AG09319 (cell line): Measurements from ENCODE around the gene VTCN1.

Experiments used
- DNase-seq: peaks from one replicate; pipeline ENCODE4 v3.0.0-alpha.2; 2010; ENCODE audit warnings: low read depth; ENCODE audit errors: extremely low read depth
- TF ChIP-seq, protein P1 (sequence below): IDR thresholded peaks from 2 replicates; pipeline ENCODE4 v1.5.1; 2011; ENCODE audit warnings: low read depth, mild to moderate bottlenecking, inconsistent platforms, low read length, moderate library complexity

The VTCN1 gene

DNA sequence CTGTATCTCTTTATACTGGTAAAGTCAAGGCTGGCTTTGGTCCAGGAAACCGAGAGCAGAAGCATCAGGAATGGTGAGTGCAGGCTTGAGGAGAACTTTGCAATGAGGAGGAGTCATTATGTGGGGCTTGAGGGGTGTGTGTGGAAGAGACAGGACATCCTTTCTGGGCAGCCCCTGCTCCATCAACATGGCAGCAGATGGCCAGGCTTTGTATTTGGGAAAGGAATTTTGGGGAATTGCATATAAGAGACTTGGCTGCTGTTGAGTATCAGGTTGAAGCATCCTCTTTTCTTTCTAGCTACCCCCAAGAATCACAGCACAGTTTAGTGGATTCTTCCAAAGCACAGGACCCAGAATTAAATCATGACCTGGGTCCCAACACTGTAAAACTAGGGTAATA is 33.4 kb downstream of the VTCN1 start:
- no peak for DNase-seq
- TF ChIP-seq, protein P1, sequence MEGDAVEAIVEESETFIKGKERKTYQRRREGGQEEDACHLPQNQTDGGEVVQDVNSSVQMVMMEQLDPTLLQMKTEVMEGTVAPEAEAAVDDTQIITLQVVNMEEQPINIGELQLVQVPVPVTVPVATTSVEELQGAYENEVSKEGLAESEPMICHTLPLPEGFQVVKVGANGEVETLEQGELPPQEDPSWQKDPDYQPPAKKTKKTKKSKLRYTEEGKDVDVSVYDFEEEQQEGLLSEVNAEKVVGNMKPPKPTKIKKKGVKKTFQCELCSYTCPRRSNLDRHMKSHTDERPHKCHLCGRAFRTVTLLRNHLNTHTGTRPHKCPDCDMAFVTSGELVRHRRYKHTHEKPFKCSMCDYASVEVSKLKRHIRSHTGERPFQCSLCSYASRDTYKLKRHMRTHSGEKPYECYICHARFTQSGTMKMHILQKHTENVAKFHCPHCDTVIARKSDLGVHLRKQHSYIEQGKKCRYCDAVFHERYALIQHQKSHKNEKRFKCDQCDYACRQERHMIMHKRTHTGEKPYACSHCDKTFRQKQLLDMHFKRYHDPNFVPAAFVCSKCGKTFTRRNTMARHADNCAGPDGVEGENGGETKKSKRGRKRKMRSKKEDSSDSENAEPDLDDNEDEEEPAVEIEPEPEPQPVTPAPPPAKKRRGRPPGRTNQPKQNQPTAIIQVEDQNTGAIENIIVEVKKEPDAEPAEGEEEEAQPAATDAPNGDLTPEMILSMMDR = no peak

DNA sequence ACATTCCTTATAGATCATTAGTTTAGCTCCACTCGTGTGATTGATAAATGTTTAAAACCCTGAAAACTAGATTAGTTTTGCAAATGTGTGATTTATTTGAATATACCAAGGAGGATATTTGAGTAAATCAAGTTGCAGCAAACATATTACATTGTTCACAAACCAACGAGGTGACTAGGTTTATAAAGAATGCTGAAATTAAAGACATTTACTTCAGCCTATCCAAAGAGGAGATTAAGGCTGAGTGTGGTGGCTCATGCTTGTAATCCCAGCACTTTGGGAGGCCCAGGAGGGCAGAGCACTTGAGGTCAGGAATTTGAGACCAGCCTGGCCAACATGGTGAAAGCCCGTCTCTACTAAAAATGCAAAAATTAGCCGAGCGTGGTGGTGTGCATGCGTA is 34.1 kb downstream of the VTCN1 start:
- DNase-seq = no peak
- TF ChIP-seq, protein P1 = no peak

DNA sequence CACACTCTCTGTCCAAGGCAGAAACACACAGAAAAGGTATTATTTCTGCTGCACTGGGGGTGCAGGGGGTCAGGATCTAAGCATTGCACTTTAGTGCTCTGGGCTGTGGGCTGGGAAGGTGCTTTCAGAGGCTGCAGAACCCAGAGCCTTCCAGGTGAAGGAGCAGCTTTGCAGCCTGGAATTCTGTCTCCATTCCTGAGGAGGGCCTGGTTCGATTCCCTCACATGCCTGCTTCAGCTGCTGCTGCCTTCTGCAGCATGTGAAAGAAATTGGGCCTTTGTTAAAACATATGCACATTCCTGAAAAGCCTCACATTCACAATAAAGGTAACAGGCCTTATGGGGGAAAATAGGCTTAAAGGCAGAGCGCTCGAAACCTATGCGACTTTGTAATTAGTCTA is 35.9 kb downstream of the VTCN1 start:
- DNase-seq = no peak
- TF ChIP-seq, protein P1 = no peak

DNA sequence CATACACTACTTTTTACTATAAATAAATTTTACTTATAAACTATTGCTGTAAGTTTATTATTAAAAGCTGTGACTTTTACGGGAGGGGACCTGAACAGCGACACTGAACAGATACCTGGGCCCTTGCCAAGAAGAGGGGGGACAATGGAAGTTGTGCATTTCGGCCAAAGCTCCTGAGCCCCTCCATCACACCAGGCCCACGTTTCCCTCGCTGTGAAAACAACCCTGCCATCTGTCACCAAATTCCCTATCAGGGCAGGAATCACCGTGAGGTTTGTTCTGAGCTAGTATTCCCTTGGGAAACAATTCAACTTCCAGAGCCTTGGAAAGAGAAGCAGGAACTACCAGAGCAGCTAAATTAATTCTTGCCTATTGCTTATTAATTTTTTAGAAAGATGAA is 37.0 kb downstream of the VTCN1 start:
- no peak for DNase-seq

DNA sequence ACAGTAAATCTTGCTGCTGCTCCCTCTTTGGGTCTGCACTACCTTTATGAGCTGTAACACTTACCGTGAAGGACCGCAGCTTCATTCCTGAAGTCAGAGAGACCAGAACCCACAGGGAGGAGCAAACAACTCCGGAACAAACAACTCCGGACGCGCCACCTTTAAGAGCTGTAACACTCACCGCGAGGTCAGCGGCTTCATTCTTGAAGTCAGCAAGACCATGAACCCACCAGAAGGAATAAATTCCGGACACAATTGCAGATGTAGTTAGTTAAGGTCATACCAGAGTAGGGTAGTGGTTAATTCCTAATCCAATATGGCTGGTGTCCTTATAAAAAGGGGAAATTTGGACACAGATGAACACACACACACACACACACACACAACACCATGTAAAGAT is 37.7 kb downstream of the VTCN1 start:
- DNase-seq = no peak

More for the DNA sequence above, 37.0 kb downstream of the VTCN1 start:
- TF ChIP-seq, protein P1 = no peak

DNA sequence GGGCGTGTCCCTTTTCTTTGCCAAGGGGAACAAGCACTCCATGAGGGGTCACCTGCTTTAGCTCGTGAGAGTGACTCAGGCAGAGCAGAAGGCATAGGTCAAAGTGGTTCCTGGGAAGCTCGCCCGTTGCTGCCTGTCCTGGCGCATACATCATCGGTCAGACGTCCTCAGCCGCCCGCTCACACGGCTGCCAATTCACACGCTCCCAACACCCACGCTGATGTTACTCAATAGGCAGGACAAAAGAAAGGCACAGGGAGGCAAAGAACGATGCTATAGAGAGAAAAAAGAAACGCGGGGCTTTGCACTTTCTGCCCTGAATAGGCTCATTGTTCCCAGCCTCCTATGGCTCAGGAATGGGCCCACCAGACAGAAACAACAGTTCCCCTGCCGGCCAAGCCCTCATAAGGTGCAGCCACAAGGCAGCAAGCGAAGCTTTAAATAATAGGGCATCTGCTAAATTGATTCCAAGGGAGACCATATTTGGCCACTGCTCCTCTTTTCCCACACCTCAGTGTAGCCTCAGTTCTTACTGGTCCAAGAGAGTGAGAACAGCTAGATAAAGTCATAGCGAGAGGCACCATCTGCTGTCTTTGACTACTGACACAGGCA is 38.7 kb downstream of the VTCN1 start:
- TF ChIP-seq, protein P1 = no peak
- DNase-seq = no peak

More for the DNA sequence above, 37.7 kb downstream of the VTCN1 start:
- TF ChIP-seq, protein P1 = no peak

DNA sequence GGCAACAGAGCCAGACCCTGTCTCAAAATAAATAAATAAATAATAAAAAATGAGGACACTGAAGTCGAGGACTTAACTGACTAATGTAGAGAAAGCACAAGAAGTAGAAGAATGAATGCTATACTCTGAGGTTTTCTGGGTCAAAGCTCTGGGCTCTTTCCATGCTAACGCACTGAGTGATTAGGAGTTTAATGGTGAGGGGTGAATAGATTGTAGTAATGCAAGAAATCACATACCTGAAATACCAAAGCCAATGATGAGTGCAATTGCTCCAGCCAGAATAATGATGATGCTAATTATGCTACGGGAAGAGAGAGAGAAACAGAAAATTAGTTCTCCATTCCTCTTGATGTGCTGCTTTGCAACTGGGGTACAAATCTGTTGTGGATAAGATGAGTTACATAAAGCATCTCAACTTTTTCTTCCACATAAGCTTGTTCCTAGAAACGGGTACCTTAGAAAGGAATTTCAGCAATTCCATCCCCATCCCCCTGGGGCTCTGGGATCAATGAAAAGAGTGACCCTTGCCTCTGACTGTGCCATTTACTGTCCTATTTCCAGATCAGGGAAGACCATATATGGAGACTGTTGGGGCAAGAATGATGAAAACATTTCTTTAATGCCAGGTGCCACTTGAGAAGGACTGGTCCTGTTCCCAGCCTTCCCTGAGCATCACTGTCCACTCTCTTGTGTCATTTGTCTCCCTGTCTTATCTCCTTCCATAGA is 40.7 kb downstream of the VTCN1 start:
- DNase-seq = no peak
- TF ChIP-seq, protein P1 = no peak
